GM21390 (cell line): Measurements from ENCODE around the gene GDAP2.

Experiments
- ATAC-seq: cut with Tn5 transposase; IDR thresholded peaks from one replicate; pipeline ENCODE4 v1.9.1; 2021; ENCODE audit not compliant: unreplicated experiment

Gene GDAP2

GRCh38 chr1:117814856-117815797 is 114.3 kb downstream of the GDAP2 start:
- ATAC-seq: no peak
